ENCODE results near the gene ASMTL. TPM values are rescaled to one million over a fixed set of nuclear protein-coding genes. Genes with fewer than 3 reads are reported as not detected.

The ASMTL gene
- total RNA-seq, 1 donor from 2014 or later: 27.1 TPM

DNA sequence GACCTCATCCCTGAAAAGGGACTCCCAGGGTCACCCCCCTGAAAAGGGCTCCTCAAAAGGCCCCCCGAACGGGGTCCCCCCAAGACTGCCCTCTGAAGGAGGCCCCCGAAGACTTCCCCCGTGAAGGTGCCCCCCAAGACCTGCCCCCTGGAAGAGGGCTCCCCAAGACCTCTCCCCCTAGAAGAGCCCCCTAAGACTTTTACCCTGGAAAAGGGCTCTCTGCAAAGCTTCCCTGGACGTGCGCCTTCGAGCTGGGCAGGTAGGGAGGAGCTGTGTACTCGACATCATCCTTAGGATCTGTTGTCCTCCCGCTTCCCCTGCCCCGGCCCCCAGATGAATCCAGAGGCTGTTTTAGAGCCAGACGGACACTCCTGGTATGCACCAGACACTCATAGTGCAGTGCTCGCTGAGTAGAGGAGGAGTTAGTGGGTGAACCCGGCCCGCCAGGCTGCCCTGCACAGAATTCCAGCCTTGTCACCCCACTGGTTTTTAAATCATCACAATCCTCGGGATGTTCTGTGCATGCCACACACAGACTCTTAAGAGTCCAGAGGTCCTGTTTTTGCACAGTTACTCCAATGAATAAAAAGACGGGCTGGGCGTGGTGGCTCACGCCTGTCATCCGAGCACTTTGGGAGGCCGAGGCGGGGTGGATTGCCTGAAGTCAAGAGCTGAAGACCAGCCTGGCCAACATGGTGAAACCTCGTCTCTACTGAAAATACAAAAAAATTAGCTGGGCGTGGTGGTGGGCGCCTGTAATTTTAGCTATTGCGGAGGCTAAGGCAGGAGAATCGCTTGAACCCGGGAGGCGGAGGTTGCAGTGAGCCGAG lies 55.1 kb downstream of the ASMTL start:
- H3K9me3 ChIP-seq: no peaks in the 10 kb centered on the region
- TF ChIP-seq, protein P1, sequence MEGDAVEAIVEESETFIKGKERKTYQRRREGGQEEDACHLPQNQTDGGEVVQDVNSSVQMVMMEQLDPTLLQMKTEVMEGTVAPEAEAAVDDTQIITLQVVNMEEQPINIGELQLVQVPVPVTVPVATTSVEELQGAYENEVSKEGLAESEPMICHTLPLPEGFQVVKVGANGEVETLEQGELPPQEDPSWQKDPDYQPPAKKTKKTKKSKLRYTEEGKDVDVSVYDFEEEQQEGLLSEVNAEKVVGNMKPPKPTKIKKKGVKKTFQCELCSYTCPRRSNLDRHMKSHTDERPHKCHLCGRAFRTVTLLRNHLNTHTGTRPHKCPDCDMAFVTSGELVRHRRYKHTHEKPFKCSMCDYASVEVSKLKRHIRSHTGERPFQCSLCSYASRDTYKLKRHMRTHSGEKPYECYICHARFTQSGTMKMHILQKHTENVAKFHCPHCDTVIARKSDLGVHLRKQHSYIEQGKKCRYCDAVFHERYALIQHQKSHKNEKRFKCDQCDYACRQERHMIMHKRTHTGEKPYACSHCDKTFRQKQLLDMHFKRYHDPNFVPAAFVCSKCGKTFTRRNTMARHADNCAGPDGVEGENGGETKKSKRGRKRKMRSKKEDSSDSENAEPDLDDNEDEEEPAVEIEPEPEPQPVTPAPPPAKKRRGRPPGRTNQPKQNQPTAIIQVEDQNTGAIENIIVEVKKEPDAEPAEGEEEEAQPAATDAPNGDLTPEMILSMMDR (IDR thresholded peaks at IDR 0.05): no peak
- peaks cover 9 to 11% of the 10 kb centered on the region in 2 donors for H3K36me3 ChIP-seq
- peaks cover 2 to 4% of the 10 kb centered on the region in 2 donors for H3K4me1 ChIP-seq
- intact Hi-C loops (cut with DNase I): loop anchor here (10.0 kb wide), 1 partner anchor 1097 kb away; no protein-coding TSS in a partner anchor
- no peak overlapping the region for H3K27ac ChIP-seq
- H3K27me3 ChIP-seq: no peaks in the 10 kb centered on the region
- DNase-seq (ENCODE audit: low spot score in 2 of 2): no peak
- H3K4me3 ChIP-seq: no peak overlapping the region

DNA sequence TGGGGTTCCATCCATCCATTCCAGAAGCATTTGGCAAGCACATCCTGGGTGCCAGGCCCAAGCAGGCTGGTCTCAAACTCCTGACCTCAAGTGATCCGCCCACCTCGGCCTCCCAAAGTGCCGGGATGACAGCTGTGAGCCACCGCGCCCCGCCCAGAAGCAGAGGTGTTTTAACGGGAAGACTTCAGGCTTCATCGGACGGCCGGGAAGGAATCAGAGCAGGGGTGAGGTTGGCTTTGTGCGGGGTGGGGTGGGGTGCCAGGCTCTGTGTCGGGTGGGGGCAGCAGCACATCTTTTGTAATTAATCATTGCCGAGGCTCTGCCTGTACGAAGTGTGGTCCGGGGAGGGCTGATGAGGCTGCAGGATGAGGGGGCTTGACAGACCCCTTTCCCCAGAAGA lies 55.7 kb downstream of the ASMTL start:
- TF ChIP-seq, protein P1 (IDR thresholded peaks at IDR 0.05): no peak
- Histone ChIP-seq H3K27me3 (no peaks in the 10 kb centered on the region), H3K27ac (no peak overlapping the region), H3K4me1 (peaks cover 2 to 4% of the 10 kb centered on the region in 2 donors), H3K9me3 (no peaks in the 10 kb centered on the region), H3K4me3 (no peak overlapping the region), H3K36me3 (peaks cover 9% of the 10 kb centered on the region in 2 donors)
- intact Hi-C loops (cut with DNase I): loop anchor here (10.0 kb wide), 1 partner anchor 1098 kb away; no protein-coding TSS in a partner anchor
- no peak for DNase-seq (ENCODE audit: low spot score in 2 of 2)

DNA sequence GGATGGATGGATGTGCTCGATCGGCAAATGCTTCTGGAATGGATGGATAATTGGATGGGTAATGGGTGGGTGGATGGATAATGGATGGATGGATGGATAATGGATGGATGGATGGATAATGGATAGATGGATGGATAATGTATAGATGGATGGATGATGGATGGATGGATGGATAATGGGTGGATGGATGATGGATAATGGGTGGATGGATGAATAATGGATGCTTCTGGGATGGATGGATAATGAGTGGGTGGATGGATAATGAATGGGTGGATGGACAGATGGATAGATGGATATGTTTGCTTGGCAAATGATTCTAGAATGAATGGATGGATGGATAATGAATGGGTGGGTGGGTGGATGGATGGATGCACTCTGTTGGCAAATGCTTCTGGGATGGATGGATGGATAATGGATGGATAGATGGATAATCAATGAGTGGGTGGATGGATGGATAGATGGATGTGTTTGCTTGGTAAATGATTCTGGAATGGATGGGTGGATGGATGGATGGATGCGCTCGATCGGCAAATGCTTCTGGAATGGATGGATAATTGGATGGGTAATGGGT lies 57.0 kb downstream of the ASMTL start:
- TF ChIP-seq, protein P1 (IDR thresholded peaks at IDR 0.05): no peak
- Histone ChIP-seq H3K27ac (no peak overlapping the region), H3K27me3 (no peaks in the 10 kb centered on the region), H3K9me3 (no peaks in the 10 kb centered on the region), H3K36me3 (no peaks in the 10 kb centered on the region), H3K4me3 (no peak overlapping the region), H3K4me1 (peaks cover 7% of the 10 kb centered on the region in 2 donors)
- no peak for DNase-seq (ENCODE audit: low spot score in 2 of 2)
- intact Hi-C loops (cut with DNase I): loop anchor here (10.0 kb wide), 1 partner anchor 1099 kb away; no protein-coding TSS in a partner anchor

DNA sequence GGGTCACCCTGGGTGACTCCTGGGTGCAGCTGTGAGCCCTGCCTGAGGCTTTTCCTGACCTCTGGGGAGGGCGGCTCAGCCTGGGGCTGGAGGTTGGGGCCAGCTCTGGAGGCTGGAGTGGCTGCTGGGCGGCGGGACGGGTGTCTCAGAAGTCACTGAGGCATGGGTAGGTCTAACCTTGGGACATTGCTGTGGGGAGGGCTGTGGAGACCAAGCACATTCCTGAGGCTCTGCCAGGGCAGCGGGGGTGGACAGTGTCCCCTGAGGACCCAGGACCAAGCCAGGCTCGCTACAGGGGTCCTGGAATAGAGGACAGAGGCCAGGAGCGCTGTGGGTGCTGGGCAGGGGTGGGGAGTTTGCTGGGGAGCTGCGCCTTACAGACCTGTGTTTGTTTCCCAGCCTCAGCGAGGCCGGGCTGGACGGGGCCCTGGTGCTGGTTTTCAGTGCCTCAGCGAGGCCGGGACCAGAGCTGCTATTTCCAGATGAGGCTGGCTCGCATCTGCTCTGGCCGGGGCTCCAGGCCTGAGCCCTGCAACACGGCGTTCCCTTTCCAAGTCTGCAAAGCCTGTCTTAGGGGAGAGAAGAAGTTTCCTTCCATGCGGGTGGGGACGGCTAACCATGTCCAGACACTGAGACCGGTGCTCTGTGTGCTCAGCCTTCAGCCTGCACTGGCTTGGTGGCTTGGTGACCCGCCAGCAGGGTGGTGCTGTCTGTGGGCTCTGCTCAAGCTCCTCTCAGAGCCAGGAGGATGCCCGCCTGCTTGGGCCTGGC lies 57.8 kb downstream of the ASMTL start:
- TF ChIP-seq, protein P1 (IDR thresholded peaks at IDR 0.05): no peak
- peaks cover 7 to 11% of the 10 kb centered on the region in 2 donors for H3K4me1 ChIP-seq
- intact Hi-C loops (cut with DNase I): loop anchor here (5.0 to 10.0 kb wide), 3 partner anchors 932 to 1297 kb away; partner anchors contain the start of gene CD99
- H3K27me3 ChIP-seq: no peaks in the 10 kb centered on the region
- peaks cover 5 to 7% of the 10 kb centered on the region in 2 donors for H3K36me3 ChIP-seq
- H3K27ac ChIP-seq: peak overlapping the region in 1 of 2 donors; percentile 7
- no peak for DNase-seq (ENCODE audit: low spot score in 2 of 2)
- no peaks in the 10 kb centered on the region for H3K9me3 ChIP-seq
- no peak overlapping the region for H3K4me3 ChIP-seq

DNA sequence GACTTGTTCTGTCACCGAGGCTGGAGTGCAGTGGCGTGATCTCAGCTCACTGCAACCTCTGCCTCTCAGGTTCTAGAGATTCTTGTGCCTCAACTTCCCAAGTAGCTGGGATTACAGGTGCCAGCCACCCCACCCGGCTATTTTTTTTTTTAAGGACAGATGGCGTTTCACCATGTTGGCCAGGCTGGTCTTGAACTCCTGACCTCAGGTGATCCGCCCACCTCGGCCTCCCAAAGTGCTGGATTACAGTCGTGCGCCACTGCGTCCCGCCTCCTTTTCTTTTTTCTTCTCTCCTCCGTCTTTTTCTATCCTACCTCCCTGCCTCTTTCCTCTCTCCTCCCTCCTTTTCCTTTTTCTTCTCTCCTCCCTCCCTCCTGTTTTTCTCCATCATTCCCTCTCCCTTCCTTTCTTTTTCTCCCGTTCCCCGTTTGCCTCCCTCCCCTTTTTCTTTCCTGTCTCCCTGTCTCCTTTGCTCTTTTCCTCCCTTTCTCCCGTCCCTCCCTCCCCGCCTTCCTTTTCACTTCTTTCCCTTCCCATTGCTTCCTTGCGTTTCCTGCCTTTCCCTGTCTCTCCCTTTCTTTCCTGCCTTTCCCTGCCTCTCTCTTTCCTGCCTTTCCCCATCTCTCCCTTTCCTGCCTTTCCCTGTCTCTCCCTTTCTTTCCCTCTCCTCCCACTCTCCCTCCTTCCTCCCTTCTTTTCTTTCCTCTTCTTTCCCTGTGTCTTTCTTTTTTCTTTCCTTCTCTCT lies 58.7 kb downstream of the ASMTL start:
- H3K4me3 ChIP-seq: no peak overlapping the region
- H3K4me1 ChIP-seq: peaks cover 7 to 11% of the 10 kb centered on the region in 2 donors
- H3K9me3 ChIP-seq: no peaks in the 10 kb centered on the region
- TF ChIP-seq, protein P1 (IDR thresholded peaks at IDR 0.05): no peak
- no peaks in the 10 kb centered on the region for H3K27me3 ChIP-seq
- H3K36me3 ChIP-seq: peaks cover 13 to 16% of the 10 kb centered on the region in 2 donors
- no peak for DNase-seq (ENCODE audit: low spot score in 2 of 2)
- H3K27ac ChIP-seq: peak overlapping the region in 1 of 2 donors; percentile 7
- intact Hi-C loops (cut with DNase I): loop anchor here (2.0 to 10.0 kb wide), 6 partner anchors 933 to 1535 kb away; partner anchors contain the start of genes ARSD, CD99 and PPP2R3B

All from ascending aorta (tissue), 2 donors.